HG03196 (cell line): ENCODE measurements around the gene CERS6.
"Not testable (repeated sequence)": the region's sequence is repeated elsewhere in the genome, so short reads cannot be mapped to it uniquely, and the experiment has no call there.

Experiments
- ATAC-seq: cut with Tn5 transposase; IDR thresholded peaks from one replicate; pipeline ENCODE4 v1.9.1; 2021; ENCODE audit not compliant: unreplicated experiment

CERS6 gene

DNA sequence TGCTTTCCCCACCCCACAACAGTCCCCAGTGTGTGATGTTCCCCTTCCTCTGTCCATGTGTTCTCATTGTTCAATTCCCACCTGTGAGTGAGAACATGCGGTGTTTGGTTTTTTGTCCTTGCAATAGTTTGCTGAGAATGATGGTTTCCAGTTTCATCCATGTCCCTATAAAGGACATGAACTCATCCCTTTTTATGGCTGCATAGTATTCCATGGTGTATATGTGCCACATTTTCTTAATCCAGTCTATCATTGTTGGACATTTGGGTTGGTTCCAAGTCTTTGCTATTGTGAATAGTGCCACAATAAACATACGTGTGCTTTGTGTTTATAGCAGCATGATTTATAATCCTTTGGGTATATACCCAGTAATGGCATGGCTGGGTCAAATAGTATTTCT lies 335.1 kb downstream of the CERS6 start:
- not testable (repeated sequence) for ATAC-seq

DNA sequence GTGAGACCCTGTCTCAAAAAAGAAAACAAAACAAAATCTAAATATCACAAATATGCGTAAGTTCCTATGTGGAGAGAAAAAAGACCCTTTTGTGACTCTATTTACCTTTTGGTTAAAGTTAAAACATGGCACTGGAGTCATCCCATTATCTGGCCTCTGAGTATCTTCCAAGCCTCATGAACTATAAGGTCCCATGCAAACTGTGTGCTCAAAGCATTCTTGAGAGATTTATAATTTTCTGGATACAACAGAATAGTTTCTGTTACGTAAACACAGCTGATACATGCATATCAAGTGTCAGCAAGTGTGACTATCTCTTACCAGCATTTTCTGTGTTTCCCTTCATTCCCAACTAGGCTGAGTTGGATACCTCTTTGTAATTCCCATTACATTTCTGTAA lies 337.5 kb downstream of the CERS6 start:
- no peak for ATAC-seq

DNA sequence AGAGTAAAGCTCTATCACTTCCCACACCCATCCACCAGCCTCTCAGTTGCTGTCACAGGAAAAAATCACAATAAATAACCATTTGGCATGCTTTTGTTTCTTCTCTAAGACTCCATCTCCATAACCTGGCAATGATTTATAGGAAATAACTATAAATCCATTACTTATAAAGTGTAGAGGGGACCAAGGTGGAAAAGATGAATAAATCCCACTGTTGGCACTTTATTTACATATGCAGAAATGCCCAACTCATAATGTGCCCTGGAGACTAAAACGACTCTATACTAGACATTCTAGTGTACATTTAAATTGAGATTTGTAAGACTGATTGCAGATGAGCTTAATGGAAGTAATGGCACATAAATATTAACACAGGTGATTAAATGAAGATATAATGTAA lies 338.9 kb downstream of the CERS6 start:
- ATAC-seq = no peak

GRCh38 chr2:168796090-168796577 lies 340.1 kb downstream of the CERS6 start:
- no peak for ATAC-seq

GRCh38 chr2:168796583-168797285 lies 340.7 kb downstream of the CERS6 start:
- no peak for ATAC-seq

DNA sequence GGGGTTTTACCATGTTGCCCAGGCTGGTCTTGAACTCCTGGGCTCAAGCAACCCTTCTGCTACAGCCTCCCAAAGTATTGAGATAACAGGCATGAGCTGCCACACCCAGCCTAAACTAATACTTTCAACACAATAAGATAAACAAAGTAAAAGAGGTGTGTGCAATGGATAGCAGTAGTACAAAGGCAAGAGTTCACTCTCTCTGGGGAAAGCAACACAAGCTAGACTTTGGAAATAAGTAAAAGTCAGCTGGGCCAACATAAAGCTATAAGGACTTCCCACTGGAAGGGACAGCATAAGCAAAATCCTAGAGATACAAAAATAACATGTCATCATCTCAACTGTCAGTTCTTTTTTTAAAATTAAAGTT lies 341.2 kb downstream of the CERS6 start:
- ATAC-seq = no peak

- no peak for ATAC-seq
These were observed 342.2 kb downstream of the CERS6 start for GRCh38 chr2:168798076-168798887.

DNA sequence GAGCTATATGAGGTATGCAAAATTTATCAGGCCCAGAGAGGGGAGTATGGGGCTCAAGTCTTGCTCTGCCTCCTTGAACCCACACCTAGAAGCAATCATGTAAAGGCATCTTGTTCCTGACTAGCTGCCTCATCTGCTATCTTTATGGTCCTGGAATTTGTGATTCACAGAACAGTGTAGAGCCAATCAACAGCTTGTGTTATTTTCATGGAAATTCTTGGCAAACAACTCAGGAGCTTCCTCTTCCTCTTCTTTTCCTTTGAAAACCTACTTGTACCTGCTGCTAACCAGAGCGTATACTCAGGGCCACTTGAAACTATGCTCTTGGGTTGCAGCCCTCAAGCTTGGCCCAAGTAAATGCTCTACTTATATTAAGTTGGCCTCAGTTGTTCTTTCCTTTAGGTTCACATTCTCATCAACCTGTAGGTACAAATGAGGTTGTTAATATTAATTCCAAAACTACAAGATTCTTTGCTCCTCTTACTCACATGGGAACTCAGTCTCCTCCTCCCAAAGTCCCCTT lies 342.9 kb downstream of the CERS6 start:
- ATAC-seq = no peak

- no peak for ATAC-seq
These were observed 345.4 kb downstream of the CERS6 start for GRCh38 chr2:168801471-168801870.

- ATAC-seq = no peak
These were observed 346.1 kb downstream of the CERS6 start, which contains the start of gene NOSTRIN for GRCh38 chr2:168801961-168802858. TSS of gene NOSTRIN (plus strand) at chr2:168802637. CDS start at chr2:168802647, 10 bp downstream.

GRCh38 chr2:168802859-168803725 lies 347.0 kb downstream of the CERS6 start:
- no peak for ATAC-seq

DNA sequence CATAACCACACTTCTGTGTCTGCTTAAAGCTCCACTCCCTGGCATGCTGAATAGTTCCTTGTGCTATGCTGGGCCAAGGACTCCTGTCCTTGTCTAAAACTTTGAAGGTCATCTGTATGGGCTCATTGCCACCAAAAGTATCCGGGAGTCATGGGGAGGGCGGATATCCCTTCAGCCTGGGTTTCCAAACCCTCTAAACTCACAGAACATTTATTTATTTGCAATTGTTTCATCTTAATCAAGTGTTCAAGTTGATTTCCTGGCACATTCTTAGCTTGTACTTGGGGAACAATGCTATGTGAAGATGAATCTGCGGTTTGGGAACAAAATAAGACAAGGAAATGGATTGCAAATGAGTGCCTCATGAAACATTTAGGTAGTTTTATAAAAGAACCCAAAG lies 348.1 kb downstream of the CERS6 start:
- no peak for ATAC-seq

DNA sequence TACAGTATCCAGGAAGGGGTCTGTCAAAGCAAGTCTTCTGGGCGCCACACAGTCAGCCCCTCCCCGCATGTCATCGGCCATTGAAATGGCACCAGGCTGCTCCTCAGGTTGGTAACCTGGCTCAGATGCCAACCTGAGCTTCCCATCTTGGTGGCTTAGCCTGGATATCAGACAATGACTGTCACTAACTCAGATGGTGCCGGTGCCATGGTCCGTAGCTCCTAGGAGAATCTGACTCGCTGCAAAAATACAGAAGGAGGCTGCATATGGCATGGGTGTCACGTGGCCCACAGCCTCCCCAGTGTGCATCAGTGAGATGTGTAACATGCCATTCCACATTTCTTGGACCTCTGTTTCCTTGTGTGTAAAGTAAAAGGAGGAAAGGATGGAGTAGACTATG lies 349.5 kb downstream of the CERS6 start:
- no peak for ATAC-seq

- no peak for ATAC-seq
These were observed 353.5 kb downstream of the CERS6 start for GRCh38 chr2:168809537-168809936.

DNA sequence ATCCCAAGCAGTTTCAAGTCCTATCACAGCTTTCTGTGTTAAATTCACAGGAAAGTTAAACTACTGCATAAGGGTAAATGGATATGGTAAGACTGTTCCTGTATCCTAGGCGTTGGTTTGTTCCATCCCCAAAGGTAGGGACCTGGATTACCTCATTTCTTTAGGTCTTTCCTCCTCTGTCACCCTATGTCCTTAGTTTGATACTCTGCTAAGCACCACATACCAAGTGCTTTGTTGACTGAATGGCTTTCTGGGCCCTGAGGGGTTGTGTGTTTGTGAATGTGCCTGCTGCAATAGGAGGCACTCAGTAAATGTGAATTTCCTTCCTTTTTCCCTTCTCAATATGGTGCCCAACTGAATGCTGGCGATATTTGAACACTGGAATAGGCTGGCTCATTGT lies 354.2 kb downstream of the CERS6 start:
- no peak for ATAC-seq

GRCh38 chr2:168811696-168812095 lies 355.6 kb downstream of the CERS6 start:
- no peak for ATAC-seq

- no peak for ATAC-seq
These were observed 358.0 kb downstream of the CERS6 start for GRCh38 chr2:168814046-168814445.

DNA sequence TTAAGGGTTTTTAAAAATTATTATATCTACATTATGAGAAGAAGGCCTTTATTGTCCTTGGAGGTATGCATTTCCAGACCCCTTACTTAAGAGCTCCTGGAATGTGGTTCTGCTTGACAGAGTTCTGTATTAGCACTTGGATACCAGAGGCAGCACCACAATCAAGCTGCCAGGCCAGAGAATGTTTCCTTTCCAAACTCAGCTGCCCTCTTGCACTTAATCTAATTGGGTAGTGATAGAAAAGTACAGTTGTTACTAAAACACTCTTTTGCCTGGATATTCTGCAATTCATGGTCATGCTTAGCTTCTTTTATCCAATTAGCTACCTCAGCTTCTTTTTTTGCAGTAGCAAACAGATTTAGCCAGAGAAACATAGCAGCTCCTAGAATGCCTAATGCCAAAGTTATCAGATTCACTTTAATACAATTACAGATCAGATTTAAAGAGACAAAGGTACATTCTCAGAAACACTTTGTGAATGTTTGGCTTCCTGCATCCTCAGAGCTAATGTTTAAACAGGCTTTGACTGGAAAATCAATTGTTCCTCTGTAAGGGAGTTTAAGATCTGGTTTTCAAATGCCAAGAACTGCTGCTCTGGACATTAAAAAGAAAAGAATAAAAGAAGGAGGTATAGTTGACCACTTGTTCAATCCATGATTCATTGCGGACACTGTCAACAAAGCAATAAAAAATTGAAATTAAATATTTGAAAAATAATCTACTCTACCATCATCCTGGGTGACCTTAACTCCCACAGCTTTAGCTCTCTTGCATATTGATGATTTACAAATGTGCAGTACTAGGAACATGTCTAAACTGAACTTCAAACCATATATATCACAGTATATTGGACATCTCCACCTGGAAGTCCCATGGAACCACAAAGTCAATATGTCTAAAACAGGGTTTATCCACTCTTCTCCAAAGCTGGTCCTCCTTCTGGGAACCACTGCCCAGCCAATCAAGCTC lies 359.2 kb downstream of the CERS6 start:
- no peak for ATAC-seq

- no peak for ATAC-seq
These were observed 360.3 kb downstream of the CERS6 start for GRCh38 chr2:168816369-168816768.
